Thyroid gland (tissue), 4 donors: ENCODE measurements around the gene S100A2.

Source experiments
- CTCF ChIP-seq, 6 experiments: fragments of 200-600 bp in 3 of 6; fragments of 450-650 bp in 3 of 6; sonication (generic) in 3 of 6; IDR thresholded peaks; one replicate each; pipeline ENCODE4 v1.5.1; 2016 to 2019; ENCODE audit warnings: antibody characterized with exemption in 6 of 6, mild to moderate bottlenecking in 2 of 6, inconsistent platforms in 1 of 6, moderate library complexity in 1 of 6
- POLR2A ChIP-seq, 2 donors: fragments of 450-650 bp; IDR thresholded peaks; one replicate each; pipeline ENCODE4 v1.6.1; 2017; ENCODE audit warnings: antibody characterized with exemption in 2 of 2, mild to moderate bottlenecking in 2 of 2, moderate library complexity in 1 of 2

- TF ChIP-seq CTCF (IDR thresholded peaks at IDR 0.05) (no peak), POLR2A (IDR thresholded peaks at IDR 0.05) (no peak)
These were observed 13.3 kb upstream of the S100A2 start for GRCh38 chr1:153578936-153579335.
